Natural killer cell (primary cell): Measurements from ENCODE around the gene ERAL1. TPM values are rescaled to one million over a fixed set of nuclear protein-coding genes. Genes with fewer than 3 reads are reported as not detected.

Experiments used
- ATAC-seq, 3 donors: fragments of 150-1000 bp in 2 of 3; fragments of 200-7000 bp in 1 of 3; cut with Tn5 transposase; 1 replicate in 1 of 3; 2 replicates in 2 of 3; pipeline ENCODE4 v1.10.0; 2021; ENCODE audit warnings: mild to moderate bottlenecking in 2 of 3, moderate library complexity in 2 of 3
- DNase-seq, 2 donors: peaks; one replicate each; pipeline versions ENCODE4 v3.0.0 to v3.0.0-alpha.2; 2013 to 2021; ENCODE audit warnings: mixed read lengths in 1 of 2
- H3K27ac ChIP-seq: one replicate; pipeline ENCODE4 v1.5.1; 2013; ENCODE audit warnings: mild to moderate bottlenecking, low read length
- H3K27me3 ChIP-seq: one replicate; pipeline ENCODE4 v1.6.1; 2013; ENCODE audit warnings: low read length; ENCODE audit not compliant: control insufficient read depth, insufficient read depth
- H3K36me3 ChIP-seq: one replicate; pipeline ENCODE4 v1.6.1; 2013; ENCODE audit warnings: low read length; ENCODE audit not compliant: control insufficient read depth, insufficient read depth
- H3K4me1 ChIP-seq: one replicate; pipeline ENCODE4 v1.6.1; 2013; ENCODE audit warnings: low read length; ENCODE audit not compliant: control insufficient read depth, insufficient read depth
- H3K4me3 ChIP-seq: one replicate; pipeline ENCODE4 v1.5.1; 2013; ENCODE audit warnings: low read length
- H3K9me3 ChIP-seq: one replicate; pipeline ENCODE4 v1.6.1; 2013; ENCODE audit warnings: low read length; ENCODE audit not compliant: control insufficient read depth, insufficient read depth
- H3K27ac Mint-ChIP-seq, 2 donors: one replicate each; pipeline ENCODE4 v1.8.0; 2022; ENCODE audit warnings: mild to moderate bottlenecking in 2 of 2, mixed read lengths in 2 of 2, moderate library complexity in 1 of 2
- H3K27me3 Mint-ChIP-seq, 2 donors: one replicate each; pipeline ENCODE4 v1.8.0; 2022; ENCODE audit warnings: low read depth in 2 of 2, mixed read lengths in 2 of 2
- H3K36me3 Mint-ChIP-seq: one replicate; pipeline ENCODE4 v1.8.0; 2022; ENCODE audit warnings: mixed read lengths
- H3K4me1 Mint-ChIP-seq, 2 donors: one replicate each; pipeline ENCODE4 v1.8.0; 2022; ENCODE audit warnings: mixed read lengths in 2 of 2
- H3K4me3 Mint-ChIP-seq: one replicate; pipeline ENCODE4 v1.8.0; 2022; ENCODE audit warnings: mild to moderate bottlenecking, moderate library complexity, mixed read lengths
- H3K9me3 Mint-ChIP-seq, 2 donors: one replicate each; pipeline ENCODE4 v1.8.0; 2022; ENCODE audit warnings: mixed read lengths in 2 of 2
- CTCF ChIP-seq: fragments of 200-600 bp; IDR thresholded peaks from one replicate; pipeline ENCODE4 v1.8.0; 2022; ENCODE audit warnings: antibody characterized with exemption
- WGBS: methylation state at CpG from one replicate; pipeline ENCODE4 v1.1.7; 2013; ENCODE audit warnings: missing lambda C conversion rate; ENCODE audit not compliant: insufficient coverage; 5-methylcytosine and 5-hydroxymethylcytosine counted together
- intact Hi-C: fragments of 100-400 bp; cut with micrococcal nuclease; formaldehyde crosslinking; loops from one replicate; pipeline ENCODE4 v1.14.2; 2022
- total RNA-seq, 4 donors: library from RNA; stranded (reverse); fragments of 120-200 nt in 1 of 4; gene quantifications; one replicate each; pipeline versions ENCODE4 v1.2.3 to v1.2.4, GENCODE V29; 2013 to 2022

The ERAL1 gene
- total RNA-seq, 3 donors from 2014 or later (not counting 1 experiment from before 2014, with no cell fraction given): 20.9 to 35.2 (median 27.3) TPM

- no peaks in the 10 kb centered on the region for H3K27me3 Mint-ChIP-seq
- H3K27ac Mint-ChIP-seq: peak overlapping the region in 1 of 2 donors; percentile 26
- no peak overlapping the region for H3K4me3 Mint-ChIP-seq
- Histone ChIP-seq H3K36me3 (no peaks in the 10 kb centered on the region), H3K27ac (no peak overlapping the region), H3K4me1 (no peaks in the 10 kb centered on the region), H3K9me3 (no peaks in the 10 kb centered on the region), H3K4me3 (no peak overlapping the region), H3K27me3 (no peaks in the 10 kb centered on the region)
- DNase-seq (no peak), ATAC-seq (no peak)
- no peaks in the 10 kb centered on the region for H3K36me3 Mint-ChIP-seq
- TF ChIP-seq CTCF: no peak
- WGBS: 88% methylated on average over 4 of the region's 4 CpGs
- no peaks in the 10 kb centered on the region for H3K9me3 Mint-ChIP-seq
- intact Hi-C loops: loop anchor here (10.0 kb wide), 1 partner anchor 52 kb away; no protein-coding TSS in a partner anchor
- peaks cover 16 to 20% of the 10 kb centered on the region in 2 donors for H3K4me1 Mint-ChIP-seq
Measured at GRCh38 chr17:28816540-28816939, 38.3 kb upstream of the ERAL1 start.

- no peak overlapping the region for H3K27ac Mint-ChIP-seq
- intact Hi-C loops: loop anchor here (10.0 kb wide), 1 partner anchor 54 kb away; no protein-coding TSS in a partner anchor
Measured at GRCh38 chr17:28818819-28819221, 36.0 kb upstream of the ERAL1 start.

DNA sequence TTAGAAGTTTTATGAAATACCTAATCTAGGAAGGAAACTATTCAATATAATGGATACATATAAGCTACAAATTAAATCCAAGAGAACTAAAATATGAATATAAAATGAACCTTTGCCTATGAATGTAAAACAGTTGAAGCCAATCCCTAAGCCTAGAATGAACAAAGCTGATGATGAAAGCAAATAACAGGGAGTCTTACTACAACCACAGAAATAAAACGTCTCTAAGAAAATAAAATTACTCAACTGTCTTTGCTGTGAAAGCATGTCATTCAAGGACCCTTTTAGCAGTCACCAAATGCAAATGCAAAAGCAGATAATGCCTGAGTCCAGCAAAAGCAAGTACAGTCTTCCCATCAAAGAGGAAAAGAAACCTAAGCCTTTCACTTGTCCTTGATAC is 35.2 kb upstream of the ERAL1 start:
- WGBS: 50% methylated on average over 1 of the region's 1 CpG
- Mint-ChIP-seq H3K27ac (no peak overlapping the region), H3K27me3 (no peaks in the 10 kb centered on the region), H3K4me3 (no peak overlapping the region), H3K9me3 (no peaks in the 10 kb centered on the region), H3K36me3 (no peaks in the 10 kb centered on the region), H3K4me1 (peaks cover 11 to 17% of the 10 kb centered on the region in 2 donors)
- DNase-seq: no peak
- intact Hi-C loops: loop anchor here (10.0 kb wide), 1 partner anchor 55 kb away; no protein-coding TSS in a partner anchor
- H3K27me3 ChIP-seq: no peaks in the 10 kb centered on the region
- no peak for TF ChIP-seq CTCF
- no peak for ATAC-seq
- no peaks in the 10 kb centered on the region for H3K4me1 ChIP-seq
- H3K27ac ChIP-seq: no peak overlapping the region
- H3K4me3 ChIP-seq: no peak overlapping the region
- H3K9me3 ChIP-seq: no peaks in the 10 kb centered on the region
- H3K36me3 ChIP-seq: no peaks in the 10 kb centered on the region

More at GRCh38 chr17:28818819-28819221, 36.0 kb upstream of the ERAL1 start:
- Mint-ChIP-seq H3K9me3 (no peaks in the 10 kb centered on the region), H3K4me3 (no peak overlapping the region), H3K27me3 (no peaks in the 10 kb centered on the region), H3K4me1 (peaks cover 11 to 13% of the 10 kb centered on the region in 2 donors), H3K36me3 (no peaks in the 10 kb centered on the region)
- WGBS: 89% methylated on average over 3 of the region's 3 CpGs
- Histone ChIP-seq H3K4me1 (no peaks in the 10 kb centered on the region), H3K4me3 (no peak overlapping the region), H3K9me3 (no peaks in the 10 kb centered on the region), H3K27ac (no peak overlapping the region), H3K36me3 (no peaks in the 10 kb centered on the region), H3K27me3 (no peaks in the 10 kb centered on the region)
- ATAC-seq: no peak
- no peak for TF ChIP-seq CTCF
- DNase-seq: no peak

DNA sequence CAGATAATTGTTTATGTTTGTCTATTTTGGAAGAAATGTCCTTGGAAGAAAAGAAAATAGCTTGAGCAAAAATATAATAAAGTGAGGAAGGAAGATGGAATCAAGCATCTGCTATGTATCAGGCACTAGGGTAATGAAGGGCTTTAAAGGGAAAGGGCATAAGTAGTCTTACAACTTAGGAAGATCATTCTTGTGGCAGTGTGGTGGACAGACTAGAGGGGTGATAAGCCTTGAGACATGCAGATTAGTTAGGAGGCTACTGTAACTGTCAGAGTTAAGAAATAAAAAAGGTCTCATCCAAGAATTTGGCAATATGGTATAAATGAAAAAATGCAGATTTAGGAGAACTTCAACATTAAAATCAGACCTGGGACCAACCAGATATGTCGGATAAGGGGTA is 27.1 kb upstream of the ERAL1 start:
- ATAC-seq: no peak
- WGBS: no CpG with 5 or more reads among the region's 1 CpG
- Histone ChIP-seq H3K27me3 (no peaks in the 10 kb centered on the region), H3K27ac (no peak overlapping the region), H3K4me1 (no peaks in the 10 kb centered on the region), H3K9me3 (no peaks in the 10 kb centered on the region), H3K4me3 (no peak overlapping the region), H3K36me3 (no peaks in the 10 kb centered on the region)
- peak overlapping the region in 1 of 2 donors; percentile 6 for H3K27ac Mint-ChIP-seq
- intact Hi-C loops: no loop called here
- peaks cover 6 to 27% of the 10 kb centered on the region in 2 donors for H3K4me1 Mint-ChIP-seq
- TF ChIP-seq CTCF: no peak
- DNase-seq: no peak
- no peaks in the 10 kb centered on the region for H3K27me3 Mint-ChIP-seq
- no peak overlapping the region for H3K4me3 Mint-ChIP-seq
- H3K9me3 Mint-ChIP-seq: no peaks in the 10 kb centered on the region
- no peaks in the 10 kb centered on the region for H3K36me3 Mint-ChIP-seq
